Measurements from ENCODE around the gene LRRC7. TPM values are rescaled to one million over a fixed set of nuclear protein-coding genes. Genes with fewer than 3 reads are reported as not detected.

Gene LRRC7
- total and polyA plus RNA-seq, 2 of the 8 experiments (the other 6 are each of a cell fraction or from before 2014, with no cell fraction given): 0.03 to 0.17 TPM

DNA sequence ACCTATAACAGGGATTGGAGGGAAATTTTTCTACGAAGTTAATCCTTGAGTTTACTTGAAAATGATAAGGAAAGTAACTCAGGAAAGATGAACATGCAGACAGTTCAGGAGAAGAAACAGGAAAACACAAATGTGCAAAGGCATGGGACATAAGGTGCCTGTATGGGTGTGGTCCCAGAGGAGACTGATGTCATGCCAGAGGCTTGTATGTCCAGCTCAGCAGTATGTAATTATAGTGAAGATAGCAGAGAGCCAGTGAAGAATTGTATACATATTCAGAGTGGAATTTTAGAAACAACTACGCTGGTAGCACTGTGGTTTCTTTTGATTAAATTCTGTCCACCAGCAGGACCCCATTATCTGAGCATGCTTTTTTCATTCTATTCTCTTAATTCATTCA is 179.5 kb downstream of the LRRC7 start:
- Histone ChIP-seq H4K8ac (ENCODE audit: extremely low read depth, insufficient read depth, low read length) (no peak overlapping the region), H3K18ac (ENCODE audit: extremely low read depth, low read length) (no peak overlapping the region), H4K91ac (replicated peaks; ENCODE audit: insufficient read length, low read length) (no peak overlapping the region), H3K14ac (ENCODE audit: insufficient read length) (no peak overlapping the region), H3K4me3 (ENCODE audit: extremely low read depth in 1 of 4, insufficient read depth in 2 of 4, low read depth in 3 of 4, low read length in 4 of 4) (no peak overlapping the region), H3K27ac (ENCODE audit: low read depth, low read length) (no peak overlapping the region), H3K4ac (replicated peaks; ENCODE audit: insufficient read length, low read depth, low read length) (no peak overlapping the region), H2AFZ (ENCODE audit: low read length) (no peak overlapping the region), H4K5ac (ENCODE audit: insufficient read length, low read depth, low read length) (no peak overlapping the region), H3K27me3 (replicated peaks in 1 of 4; ENCODE audit: control insufficient read depth in 3 of 4, extremely low read depth in 1 of 4, insufficient read depth in 3 of 4, low read length in 3 of 4) (no peaks in the 10 kb centered on the region; a peak in 1 of 7 replicates), H2BK20ac (ENCODE audit: low read length) (no peak overlapping the region), H2BK120ac (replicated peaks; ENCODE audit: low read depth, low read length) (no peak overlapping the region), H2BK12ac (ENCODE audit: low read depth, low read length) (no peak overlapping the region), H3K79me1 (ENCODE audit: low read depth, low read length) (no peaks in the 10 kb centered on the region), H3K23ac (ENCODE audit: insufficient read length) (no peak overlapping the region), H4K20me1 (replicated peaks in 1 of 2; ENCODE audit: control insufficient read depth in 1 of 2, insufficient read depth in 2 of 2, low read length in 2 of 2) (no peaks in the 10 kb centered on the region), H3K9me3 (ENCODE audit: insufficient read depth in 2 of 2, low read depth in 1 of 2, low read length in 1 of 2) (no peaks in the 10 kb centered on the region), H3K36me3 (ENCODE audit: control insufficient read depth in 2 of 4, insufficient read depth in 4 of 4, low read length in 3 of 4) (no peaks in the 10 kb centered on the region), H2BK5ac (ENCODE audit: low read depth, low read length) (no peak overlapping the region), H3K56ac (replicated peaks; ENCODE audit: insufficient read length, low read depth, low read length) (no peak overlapping the region), H3K23me2 (ENCODE audit: low read depth, low read length) (no peaks in the 10 kb centered on the region), H3K4me2 (ENCODE audit: insufficient read depth in 1 of 2, low read depth in 2 of 2, low read length in 2 of 2) (no peak overlapping the region), H2AK5ac (ENCODE audit: low read depth, low read length) (no peak overlapping the region), H3K79me2 (ENCODE audit: control insufficient read depth in 1 of 2, insufficient read depth in 2 of 2, low read length in 2 of 2) (no peaks in the 10 kb centered on the region), H3K4me1 (replicated peaks in 1 of 4; ENCODE audit: control insufficient read depth in 3 of 4, insufficient read depth in 4 of 4, low read length in 3 of 4) (peaks cover 0 to 4% (median 0%) of the 10 kb centered on the region in 4 experiments; a peak in 1 of 7 replicates), H3K9ac (replicated peaks in 1 of 4; ENCODE audit: extremely low read depth in 1 of 4, low read depth in 3 of 4, low read length in 3 of 4) (no peak overlapping the region), H2BK15ac (ENCODE audit: low read length) (no peak overlapping the region)
- FAIRE-seq: no peak
- no peak for TF ChIP-seq POLR2A (IDR thresholded peaks at IDR 0.05; ENCODE audit: control extremely low read depth in 1 of 2, low read depth in 2 of 2, low read length in 2 of 2)
- TF ChIP-seq POLR2AphosphoS5 (IDR thresholded peaks at IDR 0.05; ENCODE audit: low read depth, low read length): no peak
- TF ChIP-seq FOSL1 (IDR thresholded peaks at IDR 0.05; ENCODE audit: insufficient read depth, low read depth, low read length): no peak
- TF ChIP-seq, protein P1, sequence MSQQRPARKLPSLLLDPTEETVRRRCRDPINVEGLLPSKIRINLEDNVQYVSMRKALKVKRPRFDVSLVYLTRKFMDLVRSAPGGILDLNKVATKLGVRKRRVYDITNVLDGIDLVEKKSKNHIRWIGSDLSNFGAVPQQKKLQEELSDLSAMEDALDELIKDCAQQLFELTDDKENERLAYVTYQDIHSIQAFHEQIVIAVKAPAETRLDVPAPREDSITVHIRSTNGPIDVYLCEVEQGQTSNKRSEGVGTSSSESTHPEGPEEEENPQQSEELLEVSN (IDR thresholded peaks at IDR 0.05): no peak
- no peak for TF ChIP-seq KDM5A (IDR thresholded peaks at IDR 0.05; ENCODE audit: low read length)
- TF ChIP-seq BRCA1 (IDR thresholded peaks at IDR 0.05; ENCODE audit: low read depth, low read length): no peak
- TF ChIP-seq RBBP5 (IDR thresholded peaks at IDR 0.05; ENCODE audit: borderline replicate concordance, low read depth, low read length): no peak
- TF ChIP-seq CBX5 (IDR thresholded peaks at IDR 0.05; ENCODE audit: low read depth, low read length): no peak
- TF ChIP-seq EP300 (IDR thresholded peaks at IDR 0.05; ENCODE audit: borderline replicate concordance in 1 of 2, low read depth in 2 of 2, low read length in 2 of 2): no peak
- no peak for TF ChIP-seq CHD1 (IDR thresholded peaks at IDR 0.05; ENCODE audit: low read depth, low read length)
- TF ChIP-seq TCF12 (IDR thresholded peaks at IDR 0.05; ENCODE audit: low read depth, low read length): no peak
- TF ChIP-seq TEAD4 (IDR thresholded peaks at IDR 0.05; ENCODE audit: low read depth, low read length): no peak
- POLR2A ChIA-PET (ENCODE audit: partially characterized antibody): no interaction called here
- WGBS, 2 experiments (ENCODE audit: extremely low coverage in 1 of 2, insufficient coverage in 1 of 2, insufficient read length in 1 of 2, insufficient replicate concordance in 2 of 2, low coverage in 1 of 2, low lambda C conversion rate in 2 of 2, missing lambda C conversion rate in 1 of 2): 95% methylated on average over 2 of the region's 2 CpGs; no CpG with 5 or more reads in 1 of the 2 experiments
- CTCF ChIA-PET (ENCODE audit: partially characterized antibody): interaction anchor here (1.5 kb wide), 1 partner anchor 10 kb away, joined by 5 read pairs; no protein-coding TSS in a partner anchor
- DNase-seq (ENCODE audit: low read depth in 1 of 2, low spot score in 2 of 2): no peak
